Gastroesophageal sphincter (tissue), 3 donors: ENCODE results near the gene PSG5.
"Not testable (repeated sequence)": the region's sequence is repeated elsewhere in the genome, so short reads cannot be mapped to it uniquely, and the experiment has no call there.

Experiments
- CTCF ChIP-seq, 4 experiments: fragments of 200-600 bp in 2 of 4; fragments of 450-650 bp in 2 of 4; sonication (generic) in 1 of 4; IDR thresholded peaks; one replicate each; pipeline ENCODE4 v1.5.1; 2017 to 2019; ENCODE audit warnings: antibody characterized with exemption in 4 of 4, mild to moderate bottlenecking in 2 of 4, moderate library complexity in 2 of 4
- EP300 ChIP-seq: sonication (generic); formaldehyde crosslinking; IDR thresholded peaks from one replicate; pipeline ENCODE4 v1.6.1; 2017; ENCODE audit warnings: antibody characterized with exemption, mild to moderate bottlenecking

- not testable (repeated sequence) for TF ChIP-seq EP300; CTCF (IDR thresholded peaks at IDR 0.05)
Measured at GRCh38 chr19:43215881-43216280, 29.5 kb upstream of the PSG5 start.
